ENCODE measurements around the gene BOC.

The BOC gene

GRCh38 chr3:113185194-113185835 lies 26.0 kb upstream of the BOC start:
- no peak for DNase-seq (ENCODE audit: low read depth in 4 of 4, low spot score in 1 of 4)

DNA sequence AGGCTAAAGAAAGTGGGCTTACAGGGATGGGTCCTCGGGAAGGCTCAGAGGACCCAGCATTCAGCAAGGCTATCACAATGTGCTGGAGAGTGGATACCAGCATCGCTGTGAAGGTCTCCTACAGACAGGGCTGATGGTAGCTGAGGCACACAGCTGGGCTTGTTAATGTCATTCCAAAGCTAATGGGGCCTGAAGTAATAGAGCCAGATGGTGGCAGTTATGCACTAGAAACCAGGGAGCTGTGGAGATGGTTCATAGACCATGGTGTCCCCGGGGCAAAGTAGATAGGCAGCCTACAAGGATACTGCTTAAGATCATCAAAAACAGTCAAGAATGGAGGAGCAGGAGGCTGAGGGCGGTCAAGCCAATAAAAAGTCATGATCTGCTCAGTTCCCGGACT lies 24.8 kb upstream of the BOC start:
- no peak for DNase-seq (ENCODE audit: low read depth in 4 of 4, low spot score in 1 of 4)

DNA sequence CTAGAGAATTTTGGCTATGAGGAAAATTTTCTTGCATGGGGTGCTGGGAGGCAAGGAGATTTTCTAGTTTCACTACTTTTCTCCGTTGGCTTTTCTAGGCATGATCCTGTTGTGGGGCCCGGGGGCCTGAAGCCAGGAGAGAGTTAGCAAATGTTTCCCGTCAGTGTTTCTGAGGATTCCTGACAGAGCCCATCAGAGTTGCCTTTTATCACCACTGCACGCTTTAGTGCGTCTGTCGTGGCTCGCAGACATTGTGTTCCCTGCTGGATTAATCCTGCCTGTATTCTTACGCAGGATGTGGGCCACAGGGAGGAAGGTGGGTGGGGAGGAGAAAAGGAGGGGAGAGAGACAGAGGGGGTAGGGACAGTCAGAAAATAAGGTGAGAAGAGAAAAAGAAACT lies 18.1 kb upstream of the BOC start:
- DNase-seq (ENCODE audit: low read depth in 4 of 4, low spot score in 1 of 4): no peak

DNA sequence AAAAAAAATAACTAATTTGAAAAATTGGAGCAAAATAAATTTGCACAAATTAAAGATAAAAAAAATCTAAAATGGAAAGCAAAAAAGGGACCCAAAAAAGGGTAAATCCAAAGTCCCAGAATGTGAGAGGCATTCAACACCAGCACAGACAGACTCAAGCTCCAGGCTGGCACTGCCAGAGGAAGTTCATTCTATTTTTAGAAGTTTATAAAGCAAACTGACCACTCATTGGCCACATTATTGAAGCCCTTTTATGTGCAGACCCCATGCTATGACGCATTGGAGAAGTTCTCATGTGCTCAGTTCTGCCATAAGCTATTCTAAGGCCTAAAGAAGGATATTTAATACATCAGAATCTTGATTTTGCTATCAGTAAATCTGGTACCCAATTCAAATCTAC lies 17.6 kb upstream of the BOC start:
- no peak for DNase-seq (ENCODE audit: low read depth in 4 of 4, low spot score in 1 of 4)

DNA sequence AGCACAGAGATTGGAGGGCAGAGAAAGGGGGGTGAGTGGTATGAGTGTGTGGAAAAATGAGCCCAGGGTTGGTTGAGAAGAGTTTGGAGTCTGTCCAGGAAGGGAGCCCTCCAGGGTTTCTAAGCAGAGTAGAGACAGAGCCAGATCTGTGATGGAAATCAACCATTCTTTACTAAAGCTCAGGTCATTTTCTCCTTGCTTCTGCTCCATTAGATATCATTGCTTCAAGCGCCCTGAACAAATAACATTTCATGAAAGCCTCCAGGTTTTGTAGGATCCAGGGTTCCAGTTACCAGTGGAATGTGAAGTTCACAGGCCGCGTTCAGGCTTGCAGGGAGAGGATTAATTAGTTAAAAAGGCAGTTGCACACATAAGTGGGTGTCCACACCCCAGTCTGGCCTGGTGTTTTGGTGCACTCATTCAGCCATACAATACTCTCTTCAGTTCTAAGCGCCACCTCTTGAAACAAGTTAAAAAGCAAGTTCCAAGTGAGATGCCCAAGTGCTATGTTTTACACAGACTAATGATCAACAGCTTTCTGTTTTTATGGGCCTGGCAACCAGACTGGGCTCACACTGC lies 16.4 kb upstream of the BOC start:
- no peak for DNase-seq (ENCODE audit: low read depth in 4 of 4, low spot score in 1 of 4)

DNA sequence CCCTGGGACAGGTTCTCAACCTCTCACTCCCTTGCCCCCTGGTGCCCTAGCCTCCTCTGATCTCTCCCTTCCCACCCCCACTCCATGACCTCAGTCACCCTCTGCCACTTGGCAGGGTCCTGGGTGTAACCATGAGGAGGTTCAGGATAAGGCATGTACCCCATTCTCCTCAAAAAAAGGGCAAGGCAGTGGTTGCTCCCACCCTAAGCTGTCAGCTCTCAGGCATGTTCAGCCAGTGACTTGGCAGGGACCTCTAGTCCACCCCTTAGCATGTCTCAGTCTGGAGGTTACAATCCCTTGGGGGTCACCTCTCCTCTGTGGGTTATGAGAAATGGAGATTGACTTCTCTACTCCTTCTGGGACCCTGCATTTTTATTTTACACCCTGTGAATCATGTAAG lies 11.0 kb upstream of the BOC start:
- no peak for DNase-seq (ENCODE audit: low read depth in 4 of 4, low spot score in 1 of 4)

DNA sequence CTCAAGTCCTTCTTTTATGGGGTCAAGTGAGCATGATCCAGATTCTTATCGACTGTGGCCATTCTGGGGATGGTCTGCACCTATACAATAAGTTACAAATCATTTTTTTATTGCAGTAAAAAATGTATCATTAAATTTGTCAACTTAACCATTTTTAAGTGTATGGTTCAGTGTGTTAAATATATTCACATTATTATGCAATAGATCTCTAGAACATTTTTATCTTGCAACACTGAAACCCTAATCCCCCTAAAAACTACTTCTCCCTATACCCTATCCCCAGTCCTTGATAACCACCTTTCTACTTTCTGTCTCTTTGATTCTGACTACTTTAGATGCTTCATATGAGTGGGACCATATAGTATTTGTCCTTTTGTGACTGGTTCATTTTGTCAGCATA lies 10.4 kb upstream of the BOC start:
- DNase-seq (ENCODE audit: low read depth in 4 of 4, low spot score in 1 of 4): no peak

DNA sequence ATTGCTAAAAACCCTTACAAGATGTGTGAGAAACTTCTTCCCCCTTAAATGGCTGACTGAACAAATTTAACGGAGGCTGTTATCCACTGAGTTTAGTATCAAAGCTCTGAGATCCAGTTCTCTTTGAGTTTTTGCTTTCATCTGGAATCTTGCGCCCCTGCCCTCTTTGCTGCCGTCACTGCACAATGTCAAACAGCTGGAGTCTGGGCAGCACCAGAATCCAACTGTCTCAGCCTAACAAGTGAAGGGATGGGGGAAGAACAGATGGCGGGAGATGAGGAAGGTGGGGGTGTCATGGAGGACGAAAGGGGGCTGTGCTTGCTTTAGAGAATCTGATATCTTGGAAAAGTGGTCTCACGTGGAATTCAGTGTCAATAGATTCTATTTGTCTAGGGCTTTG lies 7.0 kb upstream of the BOC start:
- DNase-seq (ENCODE audit: low read depth in 4 of 4, low spot score in 1 of 4): no peak

- DNase-seq (ENCODE audit: low read depth in 4 of 4, low spot score in 1 of 4): no peak
Observed at GRCh38 chr3:113205481-113205880, 5.9 kb upstream of the BOC start.

- no peak for DNase-seq (ENCODE audit: low read depth in 4 of 4, low spot score in 1 of 4)
Observed at GRCh38 chr3:113210604-113211329, 590 bp upstream of the BOC start.

DNA sequence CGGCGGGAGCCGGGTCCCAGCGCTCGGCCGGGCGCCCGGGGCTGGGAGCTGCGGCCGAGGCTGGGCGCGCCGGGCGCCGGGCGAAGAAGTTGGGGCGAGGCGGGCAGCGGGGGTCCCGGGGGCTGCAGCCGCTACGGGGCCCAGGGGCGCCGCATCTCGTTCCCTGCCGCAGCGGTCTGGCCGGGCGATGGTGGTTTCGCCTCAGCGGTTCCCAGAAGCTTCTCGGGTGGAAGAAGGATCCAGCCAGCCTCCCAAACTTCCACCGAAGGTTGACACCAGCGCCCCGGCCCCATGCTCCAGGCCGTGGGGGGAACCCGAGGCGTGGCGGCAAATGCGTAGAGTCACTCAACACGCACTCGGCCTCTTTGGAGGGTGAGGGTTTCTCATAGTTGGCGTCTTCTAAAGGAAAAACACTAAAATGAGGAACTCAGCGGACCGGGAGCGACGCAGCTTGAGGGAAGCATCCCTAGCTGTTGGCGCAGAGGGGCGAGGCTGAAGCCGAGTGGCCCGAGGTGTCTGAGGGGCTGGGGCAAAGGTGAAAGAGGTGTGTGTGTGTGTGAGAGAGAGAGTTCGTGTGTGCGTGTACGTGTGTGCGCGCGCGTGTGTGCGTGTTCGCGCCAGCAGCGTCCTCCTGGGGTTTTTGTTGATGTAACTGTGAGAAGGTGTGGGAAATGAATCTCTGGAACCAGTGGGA lies 940 bp downstream of the BOC start:
- no peak for DNase-seq (ENCODE audit: low read depth in 4 of 4, low spot score in 1 of 4)

- no peak for DNase-seq (ENCODE audit: low read depth in 4 of 4, low spot score in 1 of 4)
Observed at GRCh38 chr3:113212844-113213375, 1.6 kb downstream of the BOC start.

DNA sequence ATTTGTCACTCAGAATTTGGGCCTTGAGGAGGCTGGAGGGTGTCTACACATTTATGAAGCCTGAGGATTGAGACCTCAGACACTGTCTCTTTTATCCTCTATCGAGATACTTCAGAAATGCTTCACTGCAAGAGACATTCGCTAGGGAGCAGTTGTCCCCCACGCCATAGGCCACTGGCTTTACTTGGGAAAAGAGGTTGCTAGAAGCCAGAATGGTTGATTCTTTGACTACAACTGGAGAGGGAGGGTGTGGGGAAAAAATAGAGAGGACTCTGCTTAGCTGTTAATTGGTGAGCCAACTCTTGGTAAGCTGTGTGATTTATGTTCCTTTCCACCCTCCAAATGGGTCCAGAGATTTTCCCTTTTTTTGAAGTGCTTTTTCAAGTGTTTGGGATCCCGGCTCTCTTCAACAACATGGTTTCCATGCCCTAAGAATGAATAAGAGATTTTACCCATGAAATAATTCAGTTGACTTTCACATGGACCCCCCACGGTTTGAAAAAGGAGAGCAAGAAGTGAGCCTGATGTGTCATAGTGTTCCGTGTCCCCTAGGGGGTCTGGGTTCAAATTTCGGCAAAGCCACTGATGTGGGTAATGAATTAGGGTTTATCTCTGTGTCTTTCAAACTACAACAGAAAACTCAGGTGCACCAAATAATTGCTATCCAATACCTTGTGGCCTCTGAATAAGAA lies 2.7 kb downstream of the BOC start:
- DNase-seq (ENCODE audit: low read depth in 4 of 4, low spot score in 1 of 4): no peak

DNA sequence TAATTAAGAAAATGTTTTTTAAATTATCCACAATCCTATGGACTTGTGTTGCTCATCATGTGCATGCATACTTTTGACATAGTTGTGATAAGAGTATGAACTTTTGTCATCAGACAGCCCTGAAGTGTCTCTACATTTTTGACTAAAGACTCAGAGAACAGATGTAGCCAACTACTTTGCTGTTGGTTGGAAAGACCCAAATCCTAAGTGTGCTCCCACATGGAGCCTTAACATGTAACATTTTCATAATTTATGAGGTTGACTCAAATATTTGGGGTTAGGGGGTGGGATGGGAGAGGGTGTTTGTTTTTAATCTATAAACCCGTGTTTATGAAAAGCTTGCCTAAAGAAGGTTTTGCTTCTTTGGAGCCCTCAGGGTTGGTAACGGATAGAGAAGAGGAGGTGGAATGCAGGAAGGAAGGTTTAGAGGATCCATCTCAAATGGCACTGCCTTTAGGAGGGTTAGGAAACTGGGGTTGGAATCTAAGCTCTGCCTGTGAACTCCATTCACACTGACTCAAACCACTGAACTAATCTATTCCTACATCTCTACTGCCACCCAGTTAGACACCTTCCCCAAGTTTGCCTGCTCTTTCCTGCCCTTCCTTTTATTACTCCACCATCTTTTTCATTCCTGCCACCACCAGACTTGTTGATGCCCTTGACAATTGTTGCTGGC lies 3.7 kb downstream of the BOC start:
- DNase-seq (ENCODE audit: low read depth in 4 of 4, low spot score in 1 of 4): no peak

GRCh38 chr3:113216393-113216792 lies 5.0 kb downstream of the BOC start:
- no peak for DNase-seq (ENCODE audit: low read depth in 4 of 4, low spot score in 1 of 4)

GRCh38 chr3:113218011-113218680 lies 6.8 kb downstream of the BOC start:
- no peak for DNase-seq (ENCODE audit: low read depth in 4 of 4, low spot score in 1 of 4)

DNA sequence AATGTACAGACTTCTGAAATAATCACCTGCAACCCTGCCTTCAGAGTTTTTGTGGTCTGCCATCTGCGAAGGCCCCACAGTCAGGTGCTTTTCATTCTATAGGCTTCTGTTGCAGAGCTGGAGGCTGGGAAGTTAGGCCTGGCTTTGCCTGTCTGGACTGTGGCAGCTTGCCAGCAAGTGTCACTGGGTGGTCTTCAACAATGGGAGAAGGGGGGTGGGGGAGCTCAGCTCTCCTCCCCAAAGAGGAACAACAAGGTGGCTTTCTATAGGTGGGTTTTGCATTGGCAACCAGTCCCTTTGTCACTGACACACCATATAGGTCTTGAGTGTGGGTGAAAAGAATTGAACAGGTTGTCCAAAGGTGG lies 7.3 kb downstream of the BOC start:
- DNase-seq (ENCODE audit: low read depth in 4 of 4, low spot score in 1 of 4): no peak

- DNase-seq (ENCODE audit: low read depth in 4 of 4, low spot score in 1 of 4): no peak
Observed at GRCh38 chr3:113219605-113220300, 8.4 kb downstream of the BOC start.

GRCh38 chr3:113220721-113221120 lies 9.4 kb downstream of the BOC start:
- no peak for DNase-seq (ENCODE audit: low read depth in 4 of 4, low spot score in 1 of 4)
